Measurements from ENCODE around the gene CCDC88C. TPM values are rescaled to one million over a fixed set of nuclear protein-coding genes. Genes with fewer than 3 reads are reported as not detected.

CCDC88C gene
- total and polyA plus RNA-seq, 2 experiments from 2014 or later = 23.6 to 60.7 TPM

DNA sequence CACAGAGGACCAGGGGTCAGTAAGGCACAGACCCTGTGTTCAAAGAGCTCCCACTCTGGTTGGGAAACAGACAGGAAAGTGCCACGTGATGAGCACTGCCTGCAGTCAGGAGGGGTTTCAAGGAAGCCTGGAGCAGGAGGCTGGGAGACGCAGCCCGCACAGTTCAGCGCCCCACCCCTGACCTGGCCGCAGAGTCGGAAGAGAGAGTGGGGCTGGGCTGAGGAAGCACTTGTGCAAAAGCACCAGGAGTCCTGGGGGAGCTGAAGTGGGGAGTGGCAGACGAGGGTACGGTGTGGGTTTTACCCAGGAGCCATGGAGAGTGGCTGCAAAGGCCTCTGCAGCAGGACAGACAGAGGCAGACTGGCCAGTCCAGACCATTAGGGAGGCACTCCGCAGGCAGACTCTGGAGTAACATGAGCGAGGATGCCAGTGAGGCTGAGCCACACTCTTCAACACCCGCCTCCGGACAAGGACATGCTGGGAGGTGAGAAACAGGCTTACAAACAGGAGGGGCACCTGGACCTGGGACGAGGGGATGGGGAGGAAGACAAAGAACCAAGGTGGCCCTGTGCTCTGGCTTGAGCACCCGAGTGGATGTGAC, 87.4 kb downstream of the CCDC88C start:
- H3K36me3 ChIP-seq (ENCODE audit: insufficient read depth) = no peaks in the 10 kb centered on the region; the same call in 1 of the 2 replicates
- no peaks in the 10 kb centered on the region for H3K4me1 ChIP-seq (ENCODE audit: insufficient read depth)
- no peaks in the 10 kb centered on the region for H4K20me1 ChIP-seq (replicated peaks; ENCODE audit: insufficient read depth)
- Mint-ChIP-seq H3K9me3 (no peaks in the 10 kb centered on the region), H3K36me3 (ENCODE audit: low read depth) (peaks cover 10% of the 10 kb centered on the region; the same call in 2 of the 3 replicates), H3K27ac (peak overlapping the region; percentile 26; the same call in 1 of the 2 replicates), H3K4me1 (peaks cover 2% of the 10 kb centered on the region; the same call in 2 of the 3 replicates), H3K27me3 (ENCODE audit: insufficient read depth, low read depth, poor library complexity) (peaks cover 5% of the 10 kb centered on the region), H3K4me3 (no peak overlapping the region)
- no peak for DNase-seq (ENCODE audit: low spot score)
- TF ChIP-seq, protein P1, sequence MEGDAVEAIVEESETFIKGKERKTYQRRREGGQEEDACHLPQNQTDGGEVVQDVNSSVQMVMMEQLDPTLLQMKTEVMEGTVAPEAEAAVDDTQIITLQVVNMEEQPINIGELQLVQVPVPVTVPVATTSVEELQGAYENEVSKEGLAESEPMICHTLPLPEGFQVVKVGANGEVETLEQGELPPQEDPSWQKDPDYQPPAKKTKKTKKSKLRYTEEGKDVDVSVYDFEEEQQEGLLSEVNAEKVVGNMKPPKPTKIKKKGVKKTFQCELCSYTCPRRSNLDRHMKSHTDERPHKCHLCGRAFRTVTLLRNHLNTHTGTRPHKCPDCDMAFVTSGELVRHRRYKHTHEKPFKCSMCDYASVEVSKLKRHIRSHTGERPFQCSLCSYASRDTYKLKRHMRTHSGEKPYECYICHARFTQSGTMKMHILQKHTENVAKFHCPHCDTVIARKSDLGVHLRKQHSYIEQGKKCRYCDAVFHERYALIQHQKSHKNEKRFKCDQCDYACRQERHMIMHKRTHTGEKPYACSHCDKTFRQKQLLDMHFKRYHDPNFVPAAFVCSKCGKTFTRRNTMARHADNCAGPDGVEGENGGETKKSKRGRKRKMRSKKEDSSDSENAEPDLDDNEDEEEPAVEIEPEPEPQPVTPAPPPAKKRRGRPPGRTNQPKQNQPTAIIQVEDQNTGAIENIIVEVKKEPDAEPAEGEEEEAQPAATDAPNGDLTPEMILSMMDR (conservative IDR thresholded peaks at IDR 0.05; ENCODE audit: low read depth in 2 of 2) = no peak
- TF ChIP-seq NANOG (IDR thresholded peaks at IDR 0.05; ENCODE audit: borderline replicate concordance) (no peak), EZH2phosphoT487 (IDR thresholded peaks at IDR 0.05; ENCODE audit: unreplicated experiment) (no peak), CREB1 (CRISPR knock-in tag; IDR thresholded peaks at IDR 0.05; ENCODE audit: low read depth) (no peak), JUNB (IDR thresholded peaks at IDR 0.05; ENCODE audit: unreplicated experiment) (no peak), POLR2AphosphoS5 (IDR thresholded peaks at IDR 0.05; ENCODE audit: low read depth) (no peak), STAT1 (IDR thresholded peaks at IDR 0.05; ENCODE audit: unreplicated experiment) (no peak), EZH2 (IDR thresholded peaks at IDR 0.05; ENCODE audit: low read depth, unreplicated experiment) (no peak), ZNF331 (CRISPR knock-in tag; IDR thresholded peaks at IDR 0.05; ENCODE audit: low read depth) (no peak), ZNF114 (CRISPR knock-in tag; IDR thresholded peaks at IDR 0.05) (no peak)
- TF ChIP-seq, protein P2, sequence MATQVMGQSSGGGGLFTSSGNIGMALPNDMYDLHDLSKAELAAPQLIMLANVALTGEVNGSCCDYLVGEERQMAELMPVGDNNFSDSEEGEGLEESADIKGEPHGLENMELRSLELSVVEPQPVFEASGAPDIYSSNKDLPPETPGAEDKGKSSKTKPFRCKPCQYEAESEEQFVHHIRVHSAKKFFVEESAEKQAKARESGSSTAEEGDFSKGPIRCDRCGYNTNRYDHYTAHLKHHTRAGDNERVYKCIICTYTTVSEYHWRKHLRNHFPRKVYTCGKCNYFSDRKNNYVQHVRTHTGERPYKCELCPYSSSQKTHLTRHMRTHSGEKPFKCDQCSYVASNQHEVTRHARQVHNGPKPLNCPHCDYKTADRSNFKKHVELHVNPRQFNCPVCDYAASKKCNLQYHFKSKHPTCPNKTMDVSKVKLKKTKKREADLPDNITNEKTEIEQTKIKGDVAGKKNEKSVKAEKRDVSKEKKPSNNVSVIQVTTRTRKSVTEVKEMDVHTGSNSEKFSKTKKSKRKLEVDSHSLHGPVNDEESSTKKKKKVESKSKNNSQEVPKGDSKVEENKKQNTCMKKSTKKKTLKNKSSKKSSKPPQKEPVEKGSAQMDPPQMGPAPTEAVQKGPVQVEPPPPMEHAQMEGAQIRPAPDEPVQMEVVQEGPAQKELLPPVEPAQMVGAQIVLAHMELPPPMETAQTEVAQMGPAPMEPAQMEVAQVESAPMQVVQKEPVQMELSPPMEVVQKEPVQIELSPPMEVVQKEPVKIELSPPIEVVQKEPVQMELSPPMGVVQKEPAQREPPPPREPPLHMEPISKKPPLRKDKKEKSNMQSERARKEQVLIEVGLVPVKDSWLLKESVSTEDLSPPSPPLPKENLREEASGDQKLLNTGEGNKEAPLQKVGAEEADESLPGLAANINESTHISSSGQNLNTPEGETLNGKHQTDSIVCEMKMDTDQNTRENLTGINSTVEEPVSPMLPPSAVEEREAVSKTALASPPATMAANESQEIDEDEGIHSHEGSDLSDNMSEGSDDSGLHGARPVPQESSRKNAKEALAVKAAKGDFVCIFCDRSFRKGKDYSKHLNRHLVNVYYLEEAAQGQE (IDR thresholded peaks at IDR 0.05; ENCODE audit: unreplicated experiment) = no peak
- TF ChIP-seq, protein P3, sequence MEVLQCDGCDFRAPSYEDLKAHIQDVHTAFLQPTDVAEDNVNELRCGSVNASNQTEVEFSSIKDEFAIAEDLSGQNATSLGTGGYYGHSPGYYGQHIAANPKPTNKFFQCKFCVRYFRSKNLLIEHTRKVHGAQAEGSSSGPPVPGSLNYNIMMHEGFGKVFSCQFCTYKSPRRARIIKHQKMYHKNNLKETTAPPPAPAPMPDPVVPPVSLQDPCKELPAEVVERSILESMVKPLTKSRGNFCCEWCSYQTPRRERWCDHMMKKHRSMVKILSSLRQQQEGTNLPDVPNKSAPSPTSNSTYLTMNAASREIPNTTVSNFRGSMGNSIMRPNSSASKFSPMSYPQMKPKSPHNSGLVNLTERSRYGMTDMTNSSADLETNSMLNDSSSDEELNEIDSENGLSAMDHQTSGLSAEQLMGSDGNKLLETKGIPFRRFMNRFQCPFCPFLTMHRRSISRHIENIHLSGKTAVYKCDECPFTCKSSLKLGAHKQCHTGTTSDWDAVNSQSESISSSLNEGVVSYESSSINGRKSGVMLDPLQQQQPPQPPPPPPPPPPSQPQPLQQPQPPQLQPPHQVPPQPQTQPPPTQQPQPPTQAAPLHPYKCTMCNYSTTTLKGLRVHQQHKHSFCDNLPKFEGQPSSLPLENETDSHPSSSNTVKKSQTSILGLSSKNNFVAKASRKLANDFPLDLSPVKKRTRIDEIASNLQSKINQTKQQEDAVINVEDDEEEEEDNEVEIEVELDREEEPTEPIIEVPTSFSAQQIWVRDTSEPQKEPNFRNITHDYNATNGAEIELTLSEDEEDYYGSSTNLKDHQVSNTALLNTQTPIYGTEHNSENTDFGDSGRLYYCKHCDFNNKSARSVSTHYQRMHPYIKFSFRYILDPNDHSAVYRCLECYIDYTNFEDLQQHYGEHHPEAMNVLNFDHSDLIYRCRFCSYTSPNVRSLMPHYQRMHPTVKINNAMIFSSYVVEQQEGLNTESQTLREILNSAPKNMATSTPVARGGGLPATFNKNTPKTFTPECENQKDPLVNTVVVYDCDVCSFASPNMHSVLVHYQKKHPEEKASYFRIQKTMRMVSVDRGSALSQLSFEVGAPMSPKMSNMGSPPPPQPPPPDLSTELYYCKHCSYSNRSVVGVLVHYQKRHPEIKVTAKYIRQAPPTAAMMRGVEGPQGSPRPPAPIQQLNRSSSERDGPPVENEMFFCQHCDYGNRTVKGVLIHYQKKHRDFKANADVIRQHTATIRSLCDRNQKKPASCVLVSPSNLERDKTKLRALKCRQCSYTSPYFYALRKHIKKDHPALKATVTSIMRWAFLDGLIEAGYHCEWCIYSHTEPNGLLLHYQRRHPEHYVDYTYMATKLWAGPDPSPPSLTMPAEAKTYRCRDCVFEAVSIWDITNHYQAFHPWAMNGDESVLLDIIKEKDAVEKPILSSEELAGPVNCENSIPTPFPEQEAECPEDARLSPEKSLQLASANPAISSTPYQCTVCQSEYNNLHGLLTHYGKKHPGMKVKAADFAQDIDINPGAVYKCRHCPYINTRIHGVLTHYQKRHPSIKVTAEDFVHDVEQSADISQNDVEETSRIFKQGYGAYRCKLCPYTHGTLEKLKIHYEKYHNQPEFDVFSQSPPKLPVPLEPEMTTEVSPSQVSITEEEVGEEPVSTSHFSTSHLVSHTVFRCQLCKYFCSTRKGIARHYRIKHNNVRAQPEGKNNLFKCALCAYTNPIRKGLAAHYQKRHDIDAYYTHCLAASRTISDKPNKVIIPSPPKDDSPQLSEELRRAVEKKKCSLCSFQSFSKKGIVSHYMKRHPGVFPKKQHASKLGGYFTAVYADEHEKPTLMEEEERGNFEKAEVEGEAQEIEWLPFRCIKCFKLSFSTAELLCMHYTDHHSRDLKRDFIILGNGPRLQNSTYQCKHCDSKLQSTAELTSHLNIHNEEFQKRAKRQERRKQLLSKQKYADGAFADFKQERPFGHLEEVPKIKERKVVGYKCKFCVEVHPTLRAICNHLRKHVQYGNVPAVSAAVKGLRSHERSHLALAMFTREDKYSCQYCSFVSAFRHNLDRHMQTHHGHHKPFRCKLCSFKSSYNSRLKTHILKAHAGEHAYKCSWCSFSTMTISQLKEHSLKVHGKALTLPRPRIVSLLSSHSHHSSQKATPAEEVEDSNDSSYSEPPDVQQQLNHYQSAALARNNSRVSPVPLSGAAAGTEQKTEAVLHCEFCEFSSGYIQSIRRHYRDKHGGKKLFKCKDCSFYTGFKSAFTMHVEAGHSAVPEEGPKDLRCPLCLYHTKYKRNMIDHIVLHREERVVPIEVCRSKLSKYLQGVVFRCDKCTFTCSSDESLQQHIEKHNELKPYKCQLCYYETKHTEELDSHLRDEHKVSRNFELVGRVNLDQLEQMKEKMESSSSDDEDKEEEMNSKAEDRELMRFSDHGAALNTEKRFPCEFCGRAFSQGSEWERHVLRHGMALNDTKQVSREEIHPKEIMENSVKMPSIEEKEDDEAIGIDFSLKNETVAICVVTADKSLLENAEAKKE (CRISPR knock-in tag; IDR thresholded peaks at IDR 0.05) = no peak
- TF ChIP-seq, protein P4, sequence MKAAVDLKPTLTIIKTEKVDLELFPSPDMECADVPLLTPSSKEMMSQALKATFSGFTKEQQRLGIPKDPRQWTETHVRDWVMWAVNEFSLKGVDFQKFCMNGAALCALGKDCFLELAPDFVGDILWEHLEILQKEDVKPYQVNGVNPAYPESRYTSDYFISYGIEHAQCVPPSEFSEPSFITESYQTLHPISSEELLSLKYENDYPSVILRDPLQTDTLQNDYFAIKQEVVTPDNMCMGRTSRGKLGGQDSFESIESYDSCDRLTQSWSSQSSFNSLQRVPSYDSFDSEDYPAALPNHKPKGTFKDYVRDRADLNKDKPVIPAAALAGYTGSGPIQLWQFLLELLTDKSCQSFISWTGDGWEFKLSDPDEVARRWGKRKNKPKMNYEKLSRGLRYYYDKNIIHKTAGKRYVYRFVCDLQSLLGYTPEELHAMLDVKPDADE (IDR thresholded peaks at IDR 0.05) = no peak
- no peak overlapping the region for H3K27ac ChIP-seq (ENCODE audit: low read depth)
- H3K4me2 ChIP-seq = no peak overlapping the region
- H3K27me3 ChIP-seq (ENCODE audit: insufficient read depth) = no peaks in the 10 kb centered on the region
- no peak overlapping the region for H2AFZ ChIP-seq
- H3F3A ChIP-seq (replicated peaks; ENCODE audit: low read depth) = no peaks in the 10 kb centered on the region
- H3K9me2 ChIP-seq (ENCODE audit: insufficient read depth) = no peaks in the 10 kb centered on the region
- no peak overlapping the region for H3K4me3 ChIP-seq
- ATAC-seq = peak; percentile 11; the same call in 1 of the 3 replicates
- no peaks in the 10 kb centered on the region for H3K79me2 ChIP-seq (replicated peaks; ENCODE audit: insufficient read depth)
